ENCODE data around the gene NNMT. TPM values are rescaled to one million over a fixed set of nuclear protein-coding genes. Genes with fewer than 3 reads are reported as not detected.
A peak's percentile ranks its signal among the peaks of the same experiment; 100 is the strongest.

NNMT gene
- total RNA-seq, 1 donor from 2014 or later: 394 TPM

- peak overlapping the region; percentile 100 for H3K27ac Mint-ChIP-seq (ENCODE audit: unreplicated experiment)
- TF ChIP-seq EZH2 (IDR thresholded peaks at IDR 0.05; ENCODE audit: insufficient read depth, low read length): no peak
- TF ChIP-seq, protein P1, sequence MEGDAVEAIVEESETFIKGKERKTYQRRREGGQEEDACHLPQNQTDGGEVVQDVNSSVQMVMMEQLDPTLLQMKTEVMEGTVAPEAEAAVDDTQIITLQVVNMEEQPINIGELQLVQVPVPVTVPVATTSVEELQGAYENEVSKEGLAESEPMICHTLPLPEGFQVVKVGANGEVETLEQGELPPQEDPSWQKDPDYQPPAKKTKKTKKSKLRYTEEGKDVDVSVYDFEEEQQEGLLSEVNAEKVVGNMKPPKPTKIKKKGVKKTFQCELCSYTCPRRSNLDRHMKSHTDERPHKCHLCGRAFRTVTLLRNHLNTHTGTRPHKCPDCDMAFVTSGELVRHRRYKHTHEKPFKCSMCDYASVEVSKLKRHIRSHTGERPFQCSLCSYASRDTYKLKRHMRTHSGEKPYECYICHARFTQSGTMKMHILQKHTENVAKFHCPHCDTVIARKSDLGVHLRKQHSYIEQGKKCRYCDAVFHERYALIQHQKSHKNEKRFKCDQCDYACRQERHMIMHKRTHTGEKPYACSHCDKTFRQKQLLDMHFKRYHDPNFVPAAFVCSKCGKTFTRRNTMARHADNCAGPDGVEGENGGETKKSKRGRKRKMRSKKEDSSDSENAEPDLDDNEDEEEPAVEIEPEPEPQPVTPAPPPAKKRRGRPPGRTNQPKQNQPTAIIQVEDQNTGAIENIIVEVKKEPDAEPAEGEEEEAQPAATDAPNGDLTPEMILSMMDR (IDR thresholded peaks at IDR 0.05; ENCODE audit: insufficient read depth, low read depth, low read length): no peak
- Histone ChIP-seq H3K36me3 (ENCODE audit: insufficient read depth, low read length) (peaks cover 18% of the 10 kb centered on the region), H2AFZ (ENCODE audit: low read depth, low read length) (no peak overlapping the region), H3K27ac (ENCODE audit: low read depth, low read length) (peak overlapping the region; percentile 99), H3K4me2 (ENCODE audit: low read length) (peak overlapping the region; percentile 86), H4K20me1 (ENCODE audit: insufficient read depth, low read length) (peaks cover 11% of the 10 kb centered on the region), H3K4me3 (ENCODE audit: insufficient read depth, low read depth, low read length) (peak overlapping the region; percentile 67), H3K27me3 (ENCODE audit: insufficient read depth, low read length) (no peaks in the 10 kb centered on the region), H3K9ac (ENCODE audit: low read length) (peak overlapping the region; percentile 89), H3K4me1 (ENCODE audit: insufficient read depth, low read length) (peaks cover 40% of the 10 kb centered on the region), H3K9me3 (ENCODE audit: insufficient read depth, low read depth, low read length) (peaks cover 6% of the 10 kb centered on the region), H3K79me2 (ENCODE audit: insufficient read depth, low read length) (peaks cover 53% of the 10 kb centered on the region)
- H3K4me3 Mint-ChIP-seq (ENCODE audit: unreplicated experiment): peak overlapping the region; percentile 93
- peaks cover 44% of the 10 kb centered on the region for H3K4me1 Mint-ChIP-seq (ENCODE audit: low read depth, unreplicated experiment)
- H3K36me3 Mint-ChIP-seq (ENCODE audit: low read depth, unreplicated experiment): peaks cover 38% of the 10 kb centered on the region
- DNase-seq (ENCODE audit: low read depth) (no peak), FAIRE-seq (peak; percentile 26)
- H3K27me3 Mint-ChIP-seq (ENCODE audit: low read depth, unreplicated experiment): no peaks in the 10 kb centered on the region
- H3K9me3 Mint-ChIP-seq (ENCODE audit: unreplicated experiment): peaks cover 19% of the 10 kb centered on the region
These were observed 590 bp downstream of the NNMT start for GRCh38 chr11:114296605-114297372.

- Mint-ChIP-seq H3K27ac (ENCODE audit: unreplicated experiment) (peak overlapping the region; percentile 100), H3K27me3 (ENCODE audit: low read depth, unreplicated experiment) (no peaks in the 10 kb centered on the region), H3K36me3 (ENCODE audit: low read depth, unreplicated experiment) (peaks cover 48% of the 10 kb centered on the region), H3K9me3 (ENCODE audit: unreplicated experiment) (peaks cover 19% of the 10 kb centered on the region), H3K4me3 (ENCODE audit: unreplicated experiment) (peak overlapping the region; percentile 93), H3K4me1 (ENCODE audit: low read depth, unreplicated experiment) (peaks cover 33% of the 10 kb centered on the region)
- Histone ChIP-seq H3K79me2 (ENCODE audit: insufficient read depth, low read length) (peaks cover 66% of the 10 kb centered on the region), H4K20me1 (ENCODE audit: insufficient read depth, low read length) (peaks cover 11% of the 10 kb centered on the region), H2AFZ (ENCODE audit: low read depth, low read length) (no peak overlapping the region), H3K4me3 (ENCODE audit: insufficient read depth, low read depth, low read length) (peak overlapping the region; percentile 67), H3K27me3 (ENCODE audit: insufficient read depth, low read length) (no peaks in the 10 kb centered on the region), H3K4me2 (ENCODE audit: low read length) (peak overlapping the region; percentile 86), H3K9me3 (ENCODE audit: insufficient read depth, low read depth, low read length) (peaks cover 6% of the 10 kb centered on the region), H3K9ac (ENCODE audit: low read length) (peak overlapping the region; percentile 89), H3K27ac (ENCODE audit: low read depth, low read length) (peak overlapping the region; percentile 99), H3K4me1 (ENCODE audit: insufficient read depth, low read length) (peaks cover 29% of the 10 kb centered on the region), H3K36me3 (ENCODE audit: insufficient read depth, low read length) (peaks cover 18% of the 10 kb centered on the region)
- DNase-seq (ENCODE audit: low read depth) (no peak), FAIRE-seq (no peak)
- TF ChIP-seq EZH2 (IDR thresholded peaks at IDR 0.05; ENCODE audit: insufficient read depth, low read length): no peak
- TF ChIP-seq, protein P1 (IDR thresholded peaks at IDR 0.05; ENCODE audit: insufficient read depth, low read depth, low read length): no peak
These were observed 1.9 kb downstream of the NNMT start for GRCh38 chr11:114297806-114298709.
